SW 1271 (cell line): ENCODE data around the gene RAB5B.
A peak's percentile ranks its signal among the peaks of the same experiment; 100 is the strongest.
"Not testable (repeated sequence)": the region's sequence is repeated elsewhere in the genome, so short reads cannot be mapped to it uniquely, and the experiment has no call there.

Experiments
- DNase-seq, 2 experiments: peaks; one replicate each; lab custom pipeline; 2025; lab: John Stamatoyannopoulos, UW

The RAB5B gene

GRCh38 chr12:55982319-55982936 is 8.6 kb downstream of the RAB5B start:
- no peak for DNase-seq

DNA sequence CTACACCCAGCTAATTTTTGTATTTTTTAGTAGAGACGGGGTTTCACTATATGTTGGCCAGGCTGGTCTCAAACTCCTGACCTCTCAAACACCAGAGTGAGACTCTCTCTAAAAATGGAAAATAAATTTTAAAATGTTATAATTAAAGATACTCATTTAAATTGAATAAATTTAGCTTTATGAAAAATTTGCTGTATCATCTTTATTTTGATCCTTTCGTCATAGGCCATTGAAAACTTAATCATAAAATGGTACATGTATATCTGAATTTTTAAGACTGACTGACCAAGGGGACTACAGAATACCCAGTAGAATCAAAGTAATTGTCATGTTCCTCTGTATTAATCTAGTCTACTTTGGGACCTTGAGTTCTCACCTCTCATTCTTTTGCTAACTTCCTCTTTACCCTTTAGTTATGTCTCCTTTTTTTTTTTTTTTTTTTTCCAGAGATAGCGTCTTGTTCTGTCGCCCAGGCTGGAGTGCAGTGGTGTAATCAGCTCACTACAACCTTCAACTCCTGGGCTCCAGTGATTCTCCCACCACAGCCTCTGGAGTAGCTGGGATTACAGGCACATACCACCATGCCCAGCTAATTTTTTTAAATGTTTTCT is 9.5 kb downstream of the RAB5B start:
- no peak for DNase-seq

DNA sequence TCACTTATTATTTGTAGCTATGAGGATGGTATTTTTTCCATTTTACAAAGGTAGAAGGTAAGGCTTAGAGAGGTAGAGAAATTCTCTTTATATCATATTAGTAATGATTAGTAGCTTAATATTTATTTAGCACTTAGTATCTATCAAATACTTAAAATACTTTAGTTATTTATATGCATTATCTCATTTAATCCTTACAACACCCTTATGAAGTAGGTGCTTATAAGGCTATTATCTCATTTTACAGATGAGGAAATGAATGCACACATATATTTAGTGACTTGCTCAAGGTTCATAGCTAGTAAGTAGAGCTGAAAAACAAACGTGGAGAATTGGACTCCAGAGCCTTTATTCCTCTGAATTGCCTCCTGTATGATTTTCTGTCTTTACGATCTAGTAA is 11.0 kb downstream of the RAB5B start:
- no peak for DNase-seq

DNA sequence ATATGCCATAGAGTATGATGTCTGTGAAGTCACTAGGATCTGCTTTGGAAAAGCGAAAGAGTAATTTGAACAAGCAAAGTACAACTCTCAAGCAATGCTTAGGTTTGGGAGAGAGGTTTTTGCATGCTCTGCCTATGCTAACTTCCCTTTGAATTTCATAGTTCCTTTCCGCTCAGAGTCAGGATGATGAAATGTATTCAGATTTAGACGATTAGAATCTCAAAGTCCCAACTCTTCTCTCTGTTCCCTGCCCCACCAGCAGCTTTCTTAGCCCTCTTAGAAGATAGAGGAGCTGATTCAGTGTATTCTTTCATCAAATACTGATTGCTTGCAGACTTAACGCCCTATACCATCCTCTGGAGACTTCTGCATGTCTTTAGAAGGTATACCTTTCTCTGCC is 11.5 kb downstream of the RAB5B start:
- DNase-seq, result no peak

- not testable (repeated sequence) for DNase-seq
Observed at GRCh38 chr12:55985976-55986375, 12.1 kb downstream of the RAB5B start.

- DNase-seq, result no peak
Observed at GRCh38 chr12:55991110-55991509, 17.2 kb downstream of the RAB5B start.

DNA sequence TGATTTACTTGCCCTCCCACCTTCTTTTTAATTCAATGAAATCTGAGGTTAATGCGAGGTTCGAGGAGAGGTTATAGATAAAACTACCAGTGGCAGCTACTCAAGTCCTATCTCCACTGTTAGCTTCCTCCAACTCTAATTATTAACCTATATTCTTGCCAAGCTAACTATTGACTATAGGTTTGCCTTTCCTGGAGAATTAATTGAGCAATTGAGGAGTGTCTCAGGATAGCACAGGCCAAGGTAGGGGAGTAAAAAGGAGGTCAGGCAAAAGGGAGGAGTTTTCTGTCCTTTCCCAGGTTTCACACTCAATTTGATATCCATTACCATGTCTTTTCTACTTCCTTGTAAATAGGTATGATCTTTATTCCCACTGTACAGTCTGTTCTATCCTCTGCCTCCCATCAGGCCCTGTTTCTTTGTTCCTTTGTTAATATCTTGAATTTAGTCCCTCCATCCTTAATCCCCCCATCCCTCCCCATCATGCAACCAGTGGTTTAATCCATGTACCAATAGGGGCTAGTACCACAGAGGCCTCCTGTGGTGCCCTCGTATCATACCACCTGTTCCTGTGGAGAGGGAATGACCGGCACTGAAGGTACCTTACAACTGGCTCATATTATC is 19.5 kb downstream of the RAB5B start:
- DNase-seq, result no peak

DNA sequence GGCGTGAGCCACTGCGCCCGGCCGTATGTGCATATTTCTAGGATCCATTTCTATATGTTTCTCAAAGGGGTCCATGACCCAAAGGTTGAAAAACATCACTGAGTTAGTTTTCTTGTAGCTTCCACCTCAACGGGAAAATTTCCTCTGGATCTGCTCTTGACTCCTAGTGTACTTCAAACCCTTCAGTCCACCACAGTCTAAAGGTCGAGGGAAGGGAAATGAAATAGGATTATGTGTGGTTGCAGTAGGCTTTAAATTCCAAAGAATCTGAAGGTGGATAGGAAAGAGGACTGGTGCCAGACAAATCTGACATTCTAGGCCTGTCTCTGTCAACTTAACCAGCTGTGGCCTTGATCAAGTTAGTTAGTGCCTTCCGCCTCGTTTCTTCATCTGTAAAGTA is 21.5 kb downstream of the RAB5B start:
- no peak for DNase-seq

GRCh38 chr12:55996201-55996714 is 22.4 kb downstream of the RAB5B start:
- peak; percentile 13 to 73 for DNase-seq

DNA sequence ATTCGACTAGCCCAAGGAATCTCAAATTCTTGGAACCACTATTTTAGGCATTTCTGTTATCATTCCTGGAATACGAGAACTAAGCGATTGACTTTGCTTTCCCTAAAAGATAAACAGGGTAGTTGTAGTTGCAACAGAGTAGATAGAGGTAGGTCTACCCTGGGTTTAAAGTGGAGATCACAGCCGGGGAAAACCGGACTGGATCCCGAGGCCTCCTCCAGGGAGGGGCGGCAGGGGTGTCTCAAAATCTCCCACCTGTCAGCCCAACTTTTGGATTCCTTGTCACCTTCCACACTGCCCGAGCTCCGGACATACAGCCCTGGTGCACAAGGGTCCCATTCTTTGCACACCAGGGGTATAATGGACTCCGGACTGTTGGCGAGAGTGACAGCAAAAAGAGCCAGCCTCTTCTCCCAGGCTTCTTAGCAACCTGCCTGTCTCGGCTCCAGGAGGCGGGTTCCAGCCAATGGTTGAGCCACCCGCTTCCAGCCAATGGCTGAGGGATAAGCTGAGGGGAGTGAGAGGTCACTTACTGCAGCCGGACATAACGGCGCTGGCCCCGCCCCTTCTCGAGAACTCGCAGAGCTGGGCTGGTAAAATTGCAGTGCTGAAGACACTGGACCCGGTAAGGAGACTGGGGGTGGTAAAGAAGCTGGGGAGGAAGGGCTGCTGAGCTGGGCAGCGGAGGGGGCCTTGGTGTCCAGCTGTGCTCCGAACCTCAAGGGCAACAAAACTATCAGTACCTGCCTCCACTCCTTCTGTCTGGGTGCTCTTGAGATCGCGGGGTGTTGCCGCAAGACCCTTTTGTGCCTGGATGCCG is 23.0 kb downstream of the RAB5B start, which contains the start of gene SUOX:
SUOX (plus strand) TSS at position 562 of the 820 bp plus-strand sequence. CDS start 4,946 bp downstream, outside the sequence.
- DNase-seq, result peak; percentile 95 to 97

DNA sequence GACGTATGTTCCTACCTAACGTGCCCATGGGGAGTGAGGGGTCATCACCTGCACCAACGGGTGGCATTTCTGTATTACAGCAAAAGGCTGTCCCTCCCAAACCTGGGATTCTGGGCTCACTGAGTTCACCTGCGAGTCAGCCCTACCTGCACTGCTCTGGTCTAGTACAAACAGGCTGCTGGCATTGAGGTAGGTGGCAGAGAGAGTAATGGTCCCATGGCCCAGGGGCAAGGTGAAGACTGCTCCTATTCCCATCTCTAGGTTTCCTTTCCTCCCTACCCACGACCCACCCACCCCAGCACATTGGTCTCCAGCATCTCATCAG is 23.6 kb downstream of the RAB5B start:
- no peak for DNase-seq

GRCh38 chr12:55999522-55999921 is 25.6 kb downstream of the RAB5B start:
- not testable (repeated sequence) for DNase-seq

DNA sequence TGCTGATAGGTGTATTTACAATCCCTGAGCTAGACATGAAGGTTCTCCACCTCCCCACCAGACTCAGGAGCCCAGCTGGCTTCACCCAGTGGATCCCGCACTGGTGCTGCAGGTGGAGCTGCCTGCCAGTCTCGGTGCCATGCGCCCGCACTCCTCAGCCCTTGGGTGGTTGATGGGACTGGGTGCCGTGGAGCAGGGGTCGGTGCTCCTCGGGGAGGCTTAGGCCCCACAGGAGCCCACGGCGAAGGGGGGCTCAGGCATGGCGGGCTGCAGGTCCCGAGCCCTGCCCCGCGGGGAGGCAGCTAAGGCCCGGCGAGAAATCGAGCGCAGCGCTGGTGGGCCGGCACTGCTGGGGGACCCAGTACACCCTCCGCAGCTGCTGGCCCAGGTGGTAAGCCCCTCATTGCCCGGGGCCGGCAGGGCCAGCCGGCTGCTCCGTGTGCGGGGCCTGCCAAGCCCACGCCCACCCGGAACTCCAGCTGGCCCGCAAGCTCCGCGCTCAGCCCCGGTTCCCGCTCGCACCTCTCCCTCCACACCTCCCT is 26.2 kb downstream of the RAB5B start:
- DNase-seq, result not testable (repeated sequence)

DNA sequence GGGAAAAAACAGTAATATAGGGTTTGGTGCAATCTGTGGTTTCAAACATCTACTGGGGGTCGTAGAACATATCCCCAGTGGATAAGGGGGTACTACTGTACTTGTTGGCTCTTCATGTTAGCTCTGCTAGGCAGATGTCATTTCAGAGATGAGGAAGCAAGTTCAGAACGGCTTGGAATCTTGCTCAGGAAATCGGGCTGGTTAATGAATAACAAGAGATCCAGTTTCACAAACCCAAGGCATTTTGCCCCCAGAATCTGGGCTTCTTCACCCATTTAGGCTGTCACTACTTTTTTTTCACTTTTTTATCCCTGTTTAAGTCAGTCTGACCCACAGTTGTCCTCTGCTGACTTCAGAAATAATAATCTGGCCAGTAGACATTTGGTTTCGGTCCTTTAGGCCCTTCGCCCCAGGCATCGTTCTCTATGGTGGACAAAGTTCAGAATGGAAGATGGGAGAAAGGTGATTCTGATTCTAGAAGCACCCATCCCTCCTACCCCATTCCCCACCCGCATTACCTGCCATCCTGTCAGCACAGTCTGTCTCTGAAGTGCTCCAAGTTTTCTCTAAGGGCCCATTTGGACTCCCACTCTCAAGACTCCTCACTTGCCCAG is 27.7 kb downstream of the RAB5B start:
- DNase-seq, result no peak

DNA sequence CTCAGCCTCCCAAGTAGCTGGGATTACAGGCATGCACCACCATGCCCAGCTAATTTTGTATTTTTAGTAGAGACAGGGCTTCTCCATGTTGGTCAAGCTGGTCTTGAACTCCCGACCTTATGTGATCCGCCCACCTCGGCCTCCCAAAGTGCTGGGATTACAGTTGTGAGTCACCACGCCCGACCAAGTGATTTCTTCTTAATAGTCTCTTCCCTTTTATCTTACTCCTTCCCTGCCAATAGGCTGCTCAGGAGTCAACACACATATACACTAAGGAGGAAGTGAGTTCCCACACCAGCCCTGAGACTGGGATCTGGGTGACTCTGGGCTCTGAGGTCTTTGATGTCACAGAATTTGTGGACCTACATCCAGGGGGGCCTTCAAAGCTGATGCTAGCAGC is 29.5 kb downstream of the RAB5B start:
- DNase-seq, result not testable (repeated sequence)

- no peak for DNase-seq
Observed at GRCh38 chr12:56004211-56004610, 30.3 kb downstream of the RAB5B start.

GRCh38 chr12:56007564-56008559 is 34.0 kb downstream of the RAB5B start:
- peak in 1 of 2 experiments; percentile 53 for DNase-seq

DNA sequence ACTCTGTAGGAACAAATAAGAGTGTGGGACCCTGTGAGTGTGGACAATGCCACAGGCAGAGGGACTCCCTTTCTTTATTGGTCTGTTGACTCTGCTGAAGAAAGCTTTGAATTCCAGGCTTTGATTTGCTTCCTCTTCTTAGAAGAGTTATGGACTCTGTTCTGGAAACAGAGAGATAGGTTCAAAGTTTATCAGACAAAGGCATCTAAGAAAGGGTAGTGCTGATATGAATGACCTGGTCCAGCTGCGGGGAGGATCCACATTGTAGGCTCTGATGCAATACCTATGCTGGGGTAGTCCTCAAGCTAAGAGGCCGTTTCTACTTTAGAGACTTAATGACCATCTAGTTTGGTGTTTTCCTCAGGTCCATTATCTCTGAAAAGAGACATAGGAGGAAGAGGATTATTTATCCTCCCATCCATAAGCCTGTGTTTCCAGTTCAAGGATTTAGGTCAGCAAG is 36.3 kb downstream of the RAB5B start:
- DNase-seq, result no peak

DNA sequence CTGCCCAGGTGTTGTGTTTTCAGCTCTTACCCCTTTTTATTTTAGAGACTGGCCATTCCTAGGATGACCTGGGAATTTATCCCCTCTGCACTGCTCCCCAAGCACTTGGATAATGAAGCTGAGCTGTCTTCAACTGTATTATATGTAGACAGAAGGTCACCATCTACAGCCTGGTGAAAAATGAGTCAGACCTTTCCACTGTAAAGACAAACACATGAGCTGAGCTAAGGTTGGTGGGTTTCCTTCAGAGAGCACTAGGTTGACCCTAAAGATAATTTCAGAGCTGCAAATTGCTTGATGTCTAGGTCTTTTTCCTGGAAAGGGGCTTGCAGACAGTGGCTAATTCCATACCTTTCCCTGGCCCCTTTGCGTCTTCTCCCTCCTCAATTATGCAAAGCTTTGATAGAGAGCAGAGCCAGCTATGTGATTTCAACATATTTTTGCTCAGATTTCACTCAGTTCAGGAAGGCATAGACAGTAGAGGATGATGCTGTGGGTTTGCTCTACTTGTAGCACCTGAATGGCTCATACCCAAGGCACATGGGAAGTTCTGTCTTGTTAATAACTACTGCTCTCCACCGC is 37.7 kb downstream of the RAB5B start:
- no peak for DNase-seq

GRCh38 chr12:56013482-56013881 is 39.6 kb downstream of the RAB5B start:
- no peak for DNase-seq
